Measurements from ENCODE around the gene QSOX2. TPM values are rescaled to one million over a fixed set of nuclear protein-coding genes. Genes with fewer than 3 reads are reported as not detected.

The QSOX2 gene
- total RNA-seq, 4 donors from 2014 or later = 2.9 to 7.1 (median 5.5) TPM

DNA sequence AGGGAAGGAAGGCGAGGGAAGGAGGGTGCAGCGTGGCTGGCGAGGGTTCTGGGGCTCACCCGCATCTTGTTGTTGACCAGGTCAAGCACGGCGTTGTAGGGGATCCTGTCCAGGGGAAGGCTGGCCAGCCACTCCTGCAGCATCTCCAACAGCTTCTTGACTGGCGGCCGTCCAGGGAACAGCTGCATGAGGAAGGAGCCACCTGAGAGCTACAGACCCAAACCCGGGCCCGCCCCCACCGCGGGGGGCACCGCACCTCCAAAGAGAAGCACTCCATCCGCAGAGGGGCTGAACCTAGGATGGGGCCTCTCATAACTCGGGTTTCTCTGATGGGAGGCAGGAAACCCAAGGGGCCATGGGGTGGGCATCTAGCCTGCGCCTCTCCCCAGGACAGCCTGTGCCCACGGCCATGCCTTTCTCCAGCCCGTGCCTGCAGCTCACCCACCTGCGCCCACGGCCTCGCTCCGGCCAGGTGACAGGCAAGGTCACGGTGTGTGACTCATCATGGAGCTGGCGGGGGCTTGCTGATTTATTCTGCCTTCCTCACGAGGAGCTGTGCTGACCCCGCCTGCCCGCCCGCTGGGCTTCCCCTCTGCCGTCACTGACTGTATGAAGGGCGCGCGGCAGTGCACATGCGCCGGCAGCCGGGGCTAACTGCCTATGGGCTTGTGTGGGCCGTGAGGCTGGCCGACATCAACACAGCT is 28.9 kb downstream of the QSOX2 start:
- TF ChIP-seq, protein P1, sequence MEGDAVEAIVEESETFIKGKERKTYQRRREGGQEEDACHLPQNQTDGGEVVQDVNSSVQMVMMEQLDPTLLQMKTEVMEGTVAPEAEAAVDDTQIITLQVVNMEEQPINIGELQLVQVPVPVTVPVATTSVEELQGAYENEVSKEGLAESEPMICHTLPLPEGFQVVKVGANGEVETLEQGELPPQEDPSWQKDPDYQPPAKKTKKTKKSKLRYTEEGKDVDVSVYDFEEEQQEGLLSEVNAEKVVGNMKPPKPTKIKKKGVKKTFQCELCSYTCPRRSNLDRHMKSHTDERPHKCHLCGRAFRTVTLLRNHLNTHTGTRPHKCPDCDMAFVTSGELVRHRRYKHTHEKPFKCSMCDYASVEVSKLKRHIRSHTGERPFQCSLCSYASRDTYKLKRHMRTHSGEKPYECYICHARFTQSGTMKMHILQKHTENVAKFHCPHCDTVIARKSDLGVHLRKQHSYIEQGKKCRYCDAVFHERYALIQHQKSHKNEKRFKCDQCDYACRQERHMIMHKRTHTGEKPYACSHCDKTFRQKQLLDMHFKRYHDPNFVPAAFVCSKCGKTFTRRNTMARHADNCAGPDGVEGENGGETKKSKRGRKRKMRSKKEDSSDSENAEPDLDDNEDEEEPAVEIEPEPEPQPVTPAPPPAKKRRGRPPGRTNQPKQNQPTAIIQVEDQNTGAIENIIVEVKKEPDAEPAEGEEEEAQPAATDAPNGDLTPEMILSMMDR (IDR thresholded peaks at IDR 0.05) = no peak
- no peak for TF ChIP-seq POLR2A (IDR thresholded peaks at IDR 0.05)
- intact Hi-C loops (cut with DNase I) = no loop called here
- peaks cover 0 to 5% (median 4%) of the 10 kb centered on the region in 3 donors for H3K9me3 ChIP-seq
- no peak overlapping the region for H3K4me3 ChIP-seq
- H3K27me3 ChIP-seq = peaks cover 0 to 38% (median 0%) of the 10 kb centered on the region in 4 donors
- 82 to 94% methylated on average over 7 to 9 of the region's 37 CpGs for WGBS, 2 donors
- H3K36me3 ChIP-seq = peaks cover 12 to 89% (median 16%) of the 10 kb centered on the region in 3 donors
- no peak for DNase-seq
- H3K4me1 ChIP-seq = peaks cover 10 to 31% (median 16%) of the 10 kb centered on the region in 3 donors
- H3K27ac ChIP-seq = no peak overlapping the region

DNA sequence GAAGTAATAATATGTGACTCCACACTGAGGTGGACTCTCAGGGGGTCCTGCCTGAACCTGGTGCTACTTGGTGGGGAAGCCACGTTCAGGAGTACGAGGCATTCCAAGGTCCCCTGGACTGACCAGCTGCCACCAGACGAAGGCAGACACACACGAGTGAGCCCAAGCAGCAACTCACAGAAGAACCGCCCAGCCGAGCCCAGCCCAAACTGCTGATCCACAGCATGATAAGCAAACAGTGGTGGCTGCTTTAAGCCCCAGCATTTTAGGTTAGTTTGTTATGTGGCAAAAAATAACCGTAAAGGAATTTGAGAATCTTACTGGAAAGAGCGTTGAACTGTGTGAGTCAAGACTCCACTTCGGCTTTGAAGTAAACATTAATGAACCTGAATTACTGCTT is 31.9 kb downstream of the QSOX2 start:
- Histone ChIP-seq H3K4me3 (no peak overlapping the region), H3K4me1 (peaks cover 0 to 5% (median 0%) of the 10 kb centered on the region in 3 donors), H3K36me3 (peaks cover 7 to 100% (median 23%) of the 10 kb centered on the region in 3 donors), H3K9me3 (peaks cover 0 to 5% (median 4%) of the 10 kb centered on the region in 3 donors), H3K27ac (no peak overlapping the region), H3K27me3 (peaks cover 0 to 31% (median 0%) of the 10 kb centered on the region in 4 donors)
- DNase-seq = no peak
- TF ChIP-seq, protein P1 (IDR thresholded peaks at IDR 0.05) = no peak
- no peak for TF ChIP-seq POLR2A (IDR thresholded peaks at IDR 0.05)
- intact Hi-C loops (cut with DNase I) = no loop called here
- 88 to 91% methylated on average over 3 to 4 of the region's 9 CpGs for WGBS, 2 donors

DNA sequence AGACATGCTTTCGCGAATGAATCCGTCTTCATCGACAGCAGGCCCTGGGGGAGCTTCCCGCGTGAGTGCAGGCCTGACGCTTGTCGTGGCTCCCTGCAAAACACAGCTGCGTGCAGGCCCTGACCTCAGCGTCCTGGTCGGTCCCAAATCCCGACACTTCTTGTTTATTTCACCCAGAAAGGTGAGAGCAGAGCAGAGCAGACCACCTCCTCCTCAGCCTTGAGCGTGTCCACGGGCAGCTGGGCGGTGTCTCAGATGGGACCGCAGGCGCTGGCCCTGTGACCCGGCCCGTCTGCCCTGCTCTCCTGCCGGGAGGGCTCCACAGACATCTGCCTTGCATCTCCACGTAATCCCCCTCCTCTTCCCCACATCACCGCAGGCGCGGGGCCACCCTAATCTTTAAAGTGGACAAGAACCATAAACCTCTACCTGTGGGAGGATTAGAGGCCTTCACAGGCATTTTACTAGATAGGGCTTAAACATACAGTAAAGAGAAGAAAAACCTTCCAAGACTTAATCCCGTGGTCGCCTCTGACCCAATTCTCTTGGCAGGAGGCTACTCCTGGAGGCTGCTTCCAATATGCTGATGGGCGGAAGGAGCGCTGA is 33.2 kb downstream of the QSOX2 start:
- Histone ChIP-seq H3K27me3 (peaks cover 0 to 22% (median 0%) of the 10 kb centered on the region in 4 donors), H3K36me3 (peaks cover 7 to 99% (median 17%) of the 10 kb centered on the region in 3 donors), H3K4me1 (no peaks in the 10 kb centered on the region), H3K27ac (no peak overlapping the region), H3K9me3 (peaks cover 0 to 5% (median 4%) of the 10 kb centered on the region in 3 donors), H3K4me3 (no peak overlapping the region)
- DNase-seq = no peak
- WGBS, 2 donors = 80 to 87% methylated on average over 23 of the region's 28 CpGs
- intact Hi-C loops (cut with DNase I) = no loop called here
- TF ChIP-seq, protein P1 (IDR thresholded peaks at IDR 0.05) = no peak
- TF ChIP-seq POLR2A (IDR thresholded peaks at IDR 0.05) = no peak

DNA sequence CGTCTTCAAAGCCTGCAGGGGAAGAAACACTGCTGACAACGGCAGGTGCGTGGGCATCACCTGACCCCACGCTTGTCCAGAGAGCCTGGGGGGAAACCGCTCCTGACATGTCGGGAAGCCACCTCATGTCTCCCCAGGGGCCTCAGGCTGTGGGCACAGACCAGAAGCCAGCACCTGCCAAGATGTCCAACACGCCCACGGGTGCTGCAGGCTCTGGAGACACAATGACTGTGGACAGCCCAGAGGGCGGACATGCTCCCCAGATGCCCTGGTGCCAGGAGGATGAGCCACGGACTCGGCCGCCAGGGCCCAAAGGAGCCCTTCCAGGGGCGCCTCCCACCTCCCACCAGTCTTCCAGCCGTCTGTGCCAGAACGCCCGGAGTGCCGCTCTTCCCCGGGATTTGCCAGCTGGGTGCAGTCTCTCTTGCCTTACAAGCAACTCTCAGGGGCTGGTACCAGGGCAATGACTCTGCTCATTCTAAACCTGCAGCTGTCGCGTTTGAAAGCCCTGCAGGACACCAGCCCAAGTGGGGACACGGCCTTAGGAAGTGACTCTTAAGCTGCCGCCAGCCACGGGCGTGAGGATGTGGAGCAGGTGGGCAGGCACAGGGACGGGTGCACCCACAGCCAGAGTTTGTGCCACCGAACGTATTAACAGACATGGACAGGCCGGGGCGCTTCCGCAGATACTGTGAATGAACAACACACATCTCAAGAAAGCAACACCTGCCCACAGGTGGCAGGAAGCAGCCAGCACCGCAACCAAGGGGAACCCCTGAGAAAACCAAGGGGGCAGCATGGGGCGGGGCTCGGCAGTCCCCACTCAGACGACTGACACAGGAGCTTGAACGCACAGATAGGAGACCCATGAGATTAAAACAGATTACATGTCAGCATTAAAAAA is 33.9 kb downstream of the QSOX2 start:
- intact Hi-C loops (cut with DNase I) = no loop called here
- Histone ChIP-seq H3K27ac (no peak overlapping the region), H3K27me3 (peaks cover 0 to 14% (median 0%) of the 10 kb centered on the region in 4 donors), H3K36me3 (peaks cover 7 to 91% (median 17%) of the 10 kb centered on the region in 3 donors), H3K4me1 (no peaks in the 10 kb centered on the region), H3K9me3 (peaks cover 0 to 5% (median 4%) of the 10 kb centered on the region in 3 donors), H3K4me3 (no peak overlapping the region)
- no peak for TF ChIP-seq POLR2A (IDR thresholded peaks at IDR 0.05)
- TF ChIP-seq, protein P1 (IDR thresholded peaks at IDR 0.05) = no peak
- DNase-seq = no peak
- WGBS, 2 donors = 83 to 98% methylated on average over 6 to 13 of the region's 35 CpGs
